ENCODE measurements around the gene RNF220.

Gene RNF220

DNA sequence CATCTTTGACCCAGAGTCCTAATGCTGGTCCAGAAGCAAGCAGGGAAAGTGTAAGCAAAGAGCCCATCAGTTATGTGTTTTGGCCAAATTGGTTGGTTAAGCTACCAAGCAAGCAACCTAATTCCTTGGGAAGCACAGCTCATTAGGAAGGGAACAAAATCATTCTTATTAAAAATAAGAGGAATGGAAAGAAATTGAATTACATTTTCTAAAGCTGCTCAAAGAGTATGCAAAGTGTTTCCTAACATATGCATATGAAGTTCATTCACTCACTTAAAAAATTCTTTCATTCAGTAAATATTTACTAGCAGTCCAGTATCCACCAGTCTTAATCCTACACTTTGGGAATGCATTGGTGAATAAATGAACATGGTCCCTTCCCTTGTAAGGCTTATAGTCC lies 71.8 kb downstream of the RNF220 start:
- Histone ChIP-seq H3K27ac (ENCODE audit: extremely low read depth, low read depth, low read length) (no peak overlapping the region), H3K4me1 (ENCODE audit: control insufficient read depth, insufficient read depth, low read length) (no peaks in the 10 kb centered on the region), H3K4me3 (ENCODE audit: low read depth, low read length) (no peak overlapping the region), H3K36me3 (ENCODE audit: control insufficient read depth in 2 of 2, insufficient read depth in 1 of 2, low read length in 2 of 2) (no peaks in the 10 kb centered on the region), H3K9me3 (ENCODE audit: control insufficient read depth, insufficient read depth, low read depth, low read length) (no peaks in the 10 kb centered on the region)
- POLR2A ChIA-PET, result no interaction called here
- CTCF ChIA-PET, result interaction anchor here (0.9 to 1.3 kb wide), 2 partner anchors 25 to 99 kb away, joined by 3 read pairs; no protein-coding TSS in a partner anchor
- TF ChIP-seq ZNF266 (tag by site-specific recombination; IDR thresholded peaks at IDR 0.05; ENCODE audit: low read depth) (no peak), ZNF530 (tag by site-specific recombination; IDR thresholded peaks at IDR 0.05; ENCODE audit: low read depth) (no peak), ZNF433 (tag by site-specific recombination; IDR thresholded peaks at IDR 0.05; ENCODE audit: low read depth) (no peak), ZNF510 (tag by site-specific recombination; IDR thresholded peaks at IDR 0.05; ENCODE audit: insufficient replicate concordance) (no peak), ZNF514 (tag by site-specific recombination; IDR thresholded peaks at IDR 0.05) (no peak), MZF1 (tag by site-specific recombination; IDR thresholded peaks at IDR 0.05; ENCODE audit: borderline replicate concordance) (no peak)
- TF ChIP-seq, protein P1, sequence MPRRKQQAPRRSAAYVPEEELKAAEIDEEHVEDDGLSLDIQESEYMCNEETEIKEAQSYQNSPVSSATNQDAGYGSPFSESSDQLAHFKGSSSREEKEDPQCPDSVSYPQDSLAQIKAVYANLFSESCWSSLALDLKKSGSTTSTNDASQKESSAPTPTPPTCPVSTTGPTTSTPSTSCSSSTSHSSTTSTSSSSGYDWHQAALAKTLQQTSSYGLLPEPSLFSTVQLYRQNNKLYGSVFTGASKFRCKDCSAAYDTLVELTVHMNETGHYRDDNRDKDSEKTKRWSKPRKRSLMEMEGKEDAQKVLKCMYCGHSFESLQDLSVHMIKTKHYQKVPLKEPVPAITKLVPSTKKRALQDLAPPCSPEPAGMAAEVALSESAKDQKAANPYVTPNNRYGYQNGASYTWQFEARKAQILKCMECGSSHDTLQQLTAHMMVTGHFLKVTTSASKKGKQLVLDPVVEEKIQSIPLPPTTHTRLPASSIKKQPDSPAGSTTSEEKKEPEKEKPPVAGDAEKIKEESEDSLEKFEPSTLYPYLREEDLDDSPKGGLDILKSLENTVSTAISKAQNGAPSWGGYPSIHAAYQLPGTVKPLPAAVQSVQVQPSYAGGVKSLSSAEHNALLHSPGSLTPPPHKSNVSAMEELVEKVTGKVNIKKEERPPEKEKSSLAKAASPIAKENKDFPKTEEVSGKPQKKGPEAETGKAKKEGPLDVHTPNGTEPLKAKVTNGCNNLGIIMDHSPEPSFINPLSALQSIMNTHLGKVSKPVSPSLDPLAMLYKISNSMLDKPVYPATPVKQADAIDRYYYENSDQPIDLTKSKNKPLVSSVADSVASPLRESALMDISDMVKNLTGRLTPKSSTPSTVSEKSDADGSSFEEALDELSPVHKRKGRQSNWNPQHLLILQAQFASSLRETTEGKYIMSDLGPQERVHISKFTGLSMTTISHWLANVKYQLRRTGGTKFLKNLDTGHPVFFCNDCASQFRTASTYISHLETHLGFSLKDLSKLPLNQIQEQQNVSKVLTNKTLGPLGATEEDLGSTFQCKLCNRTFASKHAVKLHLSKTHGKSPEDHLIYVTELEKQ (tag by site-specific recombination; IDR thresholded peaks at IDR 0.05; ENCODE audit: borderline replicate concordance), result no peak
- TF ChIP-seq, protein P2, sequence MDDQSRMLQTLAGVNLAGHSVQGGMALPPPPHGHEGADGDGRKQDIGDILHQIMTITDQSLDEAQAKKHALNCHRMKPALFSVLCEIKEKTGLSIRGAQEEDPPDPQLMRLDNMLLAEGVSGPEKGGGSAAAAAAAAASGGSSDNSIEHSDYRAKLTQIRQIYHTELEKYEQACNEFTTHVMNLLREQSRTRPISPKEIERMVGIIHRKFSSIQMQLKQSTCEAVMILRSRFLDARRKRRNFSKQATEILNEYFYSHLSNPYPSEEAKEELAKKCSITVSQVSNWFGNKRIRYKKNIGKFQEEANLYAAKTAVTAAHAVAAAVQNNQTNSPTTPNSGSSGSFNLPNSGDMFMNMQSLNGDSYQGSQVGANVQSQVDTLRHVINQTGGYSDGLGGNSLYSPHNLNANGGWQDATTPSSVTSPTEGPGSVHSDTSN (CRISPR knock-in tag; IDR thresholded peaks at IDR 0.05), result no peak

DNA sequence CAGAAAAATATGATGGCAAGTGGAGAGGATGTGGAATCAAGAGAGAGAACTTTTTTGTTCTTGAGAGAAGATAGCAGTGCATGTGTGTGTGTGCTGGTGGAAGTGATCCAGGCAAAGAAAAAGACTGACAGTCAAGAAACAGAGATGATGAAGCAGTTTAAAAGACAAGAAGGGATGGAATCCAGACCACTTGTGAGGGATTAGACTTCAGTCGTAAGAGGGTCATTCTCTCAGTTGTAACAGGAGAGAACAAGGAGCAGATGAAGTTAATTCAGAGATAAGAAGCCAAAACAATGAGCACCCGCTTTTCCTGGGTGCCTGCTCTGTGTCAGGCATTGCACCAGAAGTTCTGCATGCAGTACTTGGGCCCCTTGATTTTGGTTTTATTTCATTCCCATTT lies 76.6 kb downstream of the RNF220 start:
- no peaks in the 10 kb centered on the region for H3K9me3 ChIP-seq (ENCODE audit: control insufficient read depth, insufficient read depth, low read depth, low read length)
- no peak for TF ChIP-seq ZNF248 (tag by site-specific recombination; IDR thresholded peaks at IDR 0.05)
- peaks cover 5% of the 10 kb centered on the region; the same call in 1 of the 2 replicates for H3K4me1 ChIP-seq (ENCODE audit: control insufficient read depth, insufficient read depth, low read length)
- ChIA-PET POLR2A (no interaction called here), CTCF (interaction anchor here (0.7 to 1.2 kb wide), 2 partner anchors 82 to 153 kb away, joined by 3 to 5 read pairs; no protein-coding TSS in a partner anchor)
- no peaks in the 10 kb centered on the region for H3K36me3 ChIP-seq (ENCODE audit: control insufficient read depth in 2 of 2, insufficient read depth in 1 of 2, low read length in 2 of 2)
- no peak overlapping the region for H3K4me3 ChIP-seq (ENCODE audit: low read depth, low read length)
- H3K27ac ChIP-seq (ENCODE audit: extremely low read depth, low read depth, low read length), result no peak overlapping the region

DNA sequence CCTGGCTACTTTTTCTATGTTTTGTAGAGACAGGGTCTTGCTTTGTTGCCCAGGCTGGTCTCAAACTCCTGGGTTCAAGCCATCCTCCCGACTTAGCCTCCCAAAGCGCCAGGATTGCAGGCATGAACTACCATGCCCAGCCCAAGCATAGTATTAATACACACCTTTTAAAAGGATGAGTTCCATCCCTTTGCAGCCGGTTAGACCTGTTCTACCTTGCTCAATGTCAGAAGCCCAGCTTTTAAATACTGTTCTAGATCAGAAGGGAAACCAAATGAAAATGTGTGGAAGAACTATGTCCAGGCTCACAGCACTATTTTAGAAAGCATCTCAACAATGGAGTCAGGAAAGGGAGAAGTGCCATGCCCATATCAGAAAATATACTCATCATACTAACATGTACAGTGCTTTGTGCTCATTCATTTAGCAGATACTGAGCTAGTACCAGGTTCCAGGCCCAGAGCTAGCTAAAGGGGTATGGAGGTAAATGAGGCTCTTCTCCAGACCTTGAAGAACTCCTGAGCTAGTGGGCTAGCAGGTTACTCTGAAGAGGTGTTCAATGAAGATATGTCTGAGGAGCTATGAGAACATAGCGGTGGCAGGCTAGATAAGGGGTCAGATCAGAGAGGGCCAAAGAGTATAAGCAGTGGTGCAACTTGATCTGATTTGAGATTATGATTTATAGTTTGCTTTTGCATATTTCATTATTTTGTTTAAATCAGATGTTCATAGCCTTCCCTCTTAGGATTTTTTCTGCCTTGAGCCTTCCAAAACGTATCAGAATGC lies 78.2 kb downstream of the RNF220 start:
- POLR2A ChIA-PET, result no interaction called here
- no peak overlapping the region for H3K27ac ChIP-seq (ENCODE audit: extremely low read depth, low read depth, low read length)

More for the DNA sequence above, 78.2 kb downstream of the RNF220 start:
- TF ChIP-seq, protein P3, sequence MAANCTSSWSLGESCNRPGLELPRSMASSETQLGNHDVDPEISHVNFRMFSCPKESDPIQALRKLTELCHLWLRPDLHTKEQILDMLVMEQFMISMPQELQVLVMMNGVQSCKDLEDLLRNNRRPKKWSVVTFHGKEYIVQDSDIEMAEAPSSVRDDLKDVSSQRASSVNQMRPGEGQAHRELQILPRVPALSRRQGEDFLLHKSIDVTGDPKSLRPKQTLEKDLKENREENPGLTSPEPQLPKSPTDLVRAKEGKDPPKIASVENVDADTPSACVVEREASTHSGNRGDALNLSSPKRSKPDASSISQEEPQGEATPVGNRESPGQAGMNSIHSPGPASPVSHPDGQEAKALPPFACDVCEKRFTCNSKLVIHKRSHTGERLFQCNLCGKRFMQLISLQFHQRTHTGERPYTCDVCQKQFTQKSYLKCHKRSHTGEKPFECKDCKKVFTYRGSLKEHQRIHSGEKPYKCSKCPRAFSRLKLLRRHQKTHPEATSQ (tag by site-specific recombination; IDR thresholded peaks at IDR 0.05), result no peak
- TF ChIP-seq ZNF473 (tag by site-specific recombination; IDR thresholded peaks at IDR 0.05), result no peak
- no peak for TF ChIP-seq ZNF501 (tag by site-specific recombination; IDR thresholded peaks at IDR 0.05)
- no peak for TF ChIP-seq ZNF335 (tag by site-specific recombination; conservative IDR thresholded peaks at IDR 0.05)
- no peak for TF ChIP-seq ZNF670 (tag by site-specific recombination; IDR thresholded peaks at IDR 0.05; ENCODE audit: low read depth)
- no peak for TF ChIP-seq ZFP3 (tag by site-specific recombination; IDR thresholded peaks at IDR 0.05; ENCODE audit: low read depth)
- TF ChIP-seq, protein P4, sequence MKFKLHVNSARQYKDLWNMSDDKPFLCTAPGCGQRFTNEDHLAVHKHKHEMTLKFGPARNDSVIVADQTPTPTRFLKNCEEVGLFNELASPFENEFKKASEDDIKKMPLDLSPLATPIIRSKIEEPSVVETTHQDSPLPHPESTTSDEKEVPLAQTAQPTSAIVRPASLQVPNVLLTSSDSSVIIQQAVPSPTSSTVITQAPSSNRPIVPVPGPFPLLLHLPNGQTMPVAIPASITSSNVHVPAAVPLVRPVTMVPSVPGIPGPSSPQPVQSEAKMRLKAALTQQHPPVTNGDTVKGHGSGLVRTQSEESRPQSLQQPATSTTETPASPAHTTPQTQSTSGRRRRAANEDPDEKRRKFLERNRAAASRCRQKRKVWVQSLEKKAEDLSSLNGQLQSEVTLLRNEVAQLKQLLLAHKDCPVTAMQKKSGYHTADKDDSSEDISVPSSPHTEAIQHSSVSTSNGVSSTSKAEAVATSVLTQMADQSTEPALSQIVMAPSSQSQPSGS (tag by site-specific recombination; IDR thresholded peaks at IDR 0.05; ENCODE audit: low read depth), result no peak
- no peak for TF ChIP-seq ZNF140 (tag by site-specific recombination; IDR thresholded peaks at IDR 0.05)
- CTCF ChIA-PET, result interaction anchor here (0.6 to 1.3 kb wide), 6 partner anchors 10 to 112 kb away, joined by 3 to 7 read pairs (median 4); no protein-coding TSS in a partner anchor
- Histone ChIP-seq H3K4me1 (ENCODE audit: control insufficient read depth, insufficient read depth, low read length) (peaks cover 5% of the 10 kb centered on the region; the same call in 1 of the 2 replicates), H3K9me3 (ENCODE audit: control insufficient read depth, insufficient read depth, low read depth, low read length) (no peaks in the 10 kb centered on the region), H3K4me3 (ENCODE audit: low read depth, low read length) (no peak overlapping the region), H3K36me3 (ENCODE audit: control insufficient read depth in 2 of 2, insufficient read depth in 1 of 2, low read length in 2 of 2) (no peaks in the 10 kb centered on the region)
